T47D (cell line): Measurements from ENCODE around the gene RELL1.

Experiments used
- DNase-seq, 2 experiments: peaks; one replicate each; pipeline versions ENCODE4 v3.0.0 to v3.0.0-alpha.2; 2011 to 2012; ENCODE audit warnings: low read depth in 1 of 2, low spot score in 1 of 2
- JUND ChIP-seq: IDR thresholded peaks from 2 replicates; pipeline ENCODE4 v1.6.1; 2012; ENCODE audit warnings: low read depth
- in situ Hi-C: cut with HindIII; loops from 2 replicates; pipeline ENCODE4 v1.10.0; 2016; ENCODE audit warnings: low sequenced_read_pairs, low pct_unique_long_range_greater_than_20kb

RELL1 gene

GRCh38 chr4:37639551-37640285 is 46.5 kb downstream of the RELL1 start:
- in situ Hi-C loops, result no loop called here
- no peak for DNase-seq

GRCh38 chr4:37635155-37635554 is 51.0 kb downstream of the RELL1 start:
- in situ Hi-C loops, result no loop called here
- no peak for DNase-seq
- no peak for TF ChIP-seq JUND

More at GRCh38 chr4:37639551-37640285, 46.5 kb downstream of the RELL1 start:
- TF ChIP-seq JUND, result no peak

DNA sequence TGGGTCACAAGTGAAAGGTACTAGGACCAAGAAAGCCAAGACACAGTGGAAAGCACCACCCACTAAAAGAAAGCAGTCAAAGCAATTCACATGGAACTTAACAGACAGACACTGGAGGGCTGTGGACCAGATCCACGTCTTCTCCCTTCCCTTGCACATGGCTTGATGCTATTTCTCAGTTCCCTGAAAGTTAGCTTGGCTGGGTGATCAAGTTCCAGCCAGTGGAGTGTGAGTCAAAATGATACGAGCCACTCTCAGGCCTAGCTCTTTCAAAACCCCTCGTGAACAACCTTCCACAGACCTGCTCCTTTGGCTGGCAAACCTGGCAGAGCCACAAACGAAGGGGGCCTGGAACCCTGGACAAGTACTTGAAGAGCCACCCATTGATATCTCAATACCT is 52.0 kb downstream of the RELL1 start:
- TF ChIP-seq JUND, result no peak

DNA sequence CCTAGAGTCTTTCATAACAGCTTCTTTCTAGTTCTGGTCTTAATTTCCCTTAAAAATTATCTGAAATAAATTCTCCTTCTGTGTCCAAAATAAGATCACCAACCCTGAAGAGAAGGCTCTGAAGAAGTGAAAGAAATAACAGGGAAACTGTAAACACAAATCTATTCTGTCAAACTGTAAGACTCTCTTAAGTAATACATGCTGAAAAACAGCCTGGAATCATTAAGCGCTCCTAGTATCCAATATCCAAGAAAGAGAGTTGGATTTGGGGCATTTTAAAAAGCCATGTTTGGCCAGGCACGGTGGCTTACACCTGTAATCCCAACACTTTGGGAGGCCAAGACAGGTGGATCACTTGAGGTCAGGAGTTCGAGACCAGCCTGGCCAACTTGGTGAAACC is 53.3 kb downstream of the RELL1 start:
- no peak for TF ChIP-seq JUND
- DNase-seq, result no peak
- in situ Hi-C loops, result no loop called here

More for the DNA sequence above, 52.0 kb downstream of the RELL1 start:
- in situ Hi-C loops, result no loop called here
- no peak for DNase-seq

DNA sequence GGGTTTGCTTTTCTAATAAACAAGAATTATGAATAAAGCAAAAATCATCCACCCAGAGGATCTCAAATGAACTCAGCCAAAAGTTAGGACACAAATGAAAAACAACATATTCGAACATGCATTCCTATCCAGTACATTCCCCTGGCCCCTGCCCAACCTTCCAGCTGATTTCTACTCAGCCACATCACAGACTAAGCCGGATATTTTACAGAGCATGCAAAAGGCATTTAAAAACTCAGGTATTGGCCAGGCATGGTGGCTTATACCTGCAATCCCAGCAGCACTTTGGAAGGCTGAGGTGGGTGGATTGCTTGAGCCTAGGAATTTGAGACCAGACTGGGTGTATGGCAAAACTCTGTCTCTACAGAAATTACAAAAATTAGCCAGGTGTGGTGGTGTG is 54.6 kb downstream of the RELL1 start:
- DNase-seq, result no peak
- in situ Hi-C loops, result no loop called here

GRCh38 chr4:37629713-37630112 is 56.5 kb downstream of the RELL1 start:
- in situ Hi-C loops, result no loop called here
- DNase-seq, result no peak
- no peak for TF ChIP-seq JUND

More for the DNA sequence above, 54.6 kb downstream of the RELL1 start:
- no peak for TF ChIP-seq JUND

GRCh38 chr4:37628977-37629609 is 57.1 kb downstream of the RELL1 start:
- TF ChIP-seq JUND, result no peak
- no peak for DNase-seq
- in situ Hi-C loops, result no loop called here

- in situ Hi-C loops, result no loop called here
- no peak for TF ChIP-seq JUND
- no peak for DNase-seq
These were observed 58.9 kb downstream of the RELL1 start for GRCh38 chr4:37627263-37627662.

DNA sequence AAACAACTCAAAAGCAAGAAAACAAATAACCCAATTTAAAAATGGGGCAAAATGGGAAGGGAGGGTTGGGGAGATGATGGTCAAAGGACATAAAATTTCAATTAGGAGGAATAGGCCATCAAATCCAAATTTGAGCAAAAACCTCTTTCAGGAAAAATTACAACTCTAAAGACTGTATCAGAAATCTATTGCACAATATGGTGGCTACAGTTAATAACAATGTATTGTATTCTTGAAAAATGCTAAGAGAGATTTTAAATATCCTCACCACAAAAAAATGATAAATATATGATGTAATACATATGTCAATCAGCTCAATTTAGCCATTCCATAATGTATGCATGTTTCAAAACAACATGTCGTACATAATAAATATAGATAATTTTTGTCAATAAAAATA is 60.7 kb downstream of the RELL1 start:
- in situ Hi-C loops, result no loop called here
- no peak for TF ChIP-seq JUND
- no peak for DNase-seq

GRCh38 chr4:37623940-37624339 is 62.2 kb downstream of the RELL1 start:
- in situ Hi-C loops, result no loop called here
- DNase-seq, result no peak
- TF ChIP-seq JUND, result no peak

- in situ Hi-C loops, result no loop called here
- no peak for TF ChIP-seq JUND
- DNase-seq, result no peak
These were observed 63.1 kb downstream of the RELL1 start for GRCh38 chr4:37623125-37623524.

DNA sequence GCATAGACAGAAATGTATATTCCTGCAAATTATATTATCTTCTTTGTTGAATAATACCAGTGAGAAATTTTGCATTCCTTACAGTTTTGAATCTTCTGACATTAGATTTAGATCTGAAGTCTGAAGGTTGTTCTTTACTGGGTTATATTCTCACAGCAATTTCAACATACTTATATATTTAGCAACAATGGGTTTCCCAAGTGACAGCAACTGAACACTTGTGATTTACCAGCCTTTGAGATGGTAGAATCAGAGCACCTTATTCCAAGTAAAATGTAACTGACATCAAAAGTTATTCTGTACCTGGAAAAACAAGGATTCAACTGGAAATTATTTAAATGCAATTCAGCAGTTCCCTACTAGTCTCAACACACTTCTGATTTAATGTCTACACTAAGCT is 66.0 kb downstream of the RELL1 start:
- in situ Hi-C loops, result no loop called here
- no peak for DNase-seq
- no peak for TF ChIP-seq JUND

DNA sequence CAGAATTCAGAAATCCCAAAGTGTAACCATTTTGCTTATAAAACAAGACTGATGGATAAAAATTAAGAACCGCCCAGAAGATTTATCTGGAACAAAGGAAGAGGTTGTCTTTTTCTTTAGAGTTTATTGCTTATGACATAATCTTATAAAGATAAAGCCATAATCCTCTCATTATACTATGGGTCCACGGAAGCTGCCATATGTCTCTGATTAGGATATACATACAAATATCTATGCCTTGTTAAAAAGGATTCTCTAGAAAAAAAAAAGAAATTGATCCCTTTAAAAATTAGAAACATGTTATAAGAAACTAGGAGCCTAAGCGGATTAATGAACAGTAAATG is 70.5 kb downstream of the RELL1 start:
- DNase-seq, result no peak
- in situ Hi-C loops, result no loop called here
- TF ChIP-seq JUND, result no peak
